HepG2 (cell line): Measurements from ENCODE around the gene CLASRP. TPM values are rescaled to one million over a fixed set of nuclear protein-coding genes. Genes with fewer than 3 reads are reported as not detected.

ENCODE experiments used
- DNMT1 ChIP-seq: sonication (generic); formaldehyde crosslinking; IDR thresholded peaks from 2 replicates; pipeline ENCODE4 v1.5.1; 2020; ENCODE audit warnings: mild to moderate bottlenecking, missing genetic modification reagents
- HIC2 ChIP-seq: sonication (generic); formaldehyde crosslinking; IDR thresholded peaks from 2 replicates; pipeline ENCODE4 v1.9.0; 2022; ENCODE audit warnings: low read depth, missing genetic modification reagents
- HNRNPL ChIP-seq: fragments of 200-400 bp; formaldehyde crosslinking; IDR thresholded peaks from 2 replicates; pipeline ENCODE4 v1.6.1; 2017; ENCODE audit warnings: mild to moderate bottlenecking, low read depth, low read length
- RBFOX2 ChIP-seq: fragments of 200-400 bp; formaldehyde crosslinking; IDR thresholded peaks from 2 replicates; pipeline ENCODE4 v1.6.1; 2017; ENCODE audit warnings: low read depth, mild to moderate bottlenecking, low read length
- SOX13 ChIP-seq, 3 experiments: fragments of 450-650 bp in 1 of 3; sonication (generic) in 1 of 3; formaldehyde crosslinking in 1 of 3; IDR thresholded peaks in 2 of 3; conservative IDR thresholded peaks in 1 of 3; 2 replicates each; pipeline versions ENCODE4 v1.5.0 to v1.6.1; 2016 to 2020; ENCODE audit warnings: antibody characterized with exemption in 1 of 3, mild to moderate bottlenecking in 1 of 3, missing compliant biosample characterization in 1 of 3, missing genetic modification reagents in 1 of 3, moderate library complexity in 1 of 3
- YY1 ChIP-seq: IDR thresholded peaks from 2 replicates; pipeline ENCODE4 v1.6.1; 2011; ENCODE audit warnings: low read length, low read depth, moderate library complexity, mild to moderate bottlenecking; ENCODE audit not compliant: insufficient read depth, insufficient replicate concordance
- ZKSCAN8 ChIP-seq: IDR thresholded peaks from 2 replicates; pipeline ENCODE4 v1.6.1; 2016; ENCODE audit warnings: borderline replicate concordance, missing genetic modification reagents, missing compliant biosample characterization
- ZNF343 ChIP-seq: sonication (generic); formaldehyde crosslinking; IDR thresholded peaks from 2 replicates; pipeline ENCODE4 v1.4.0; 2020; ENCODE audit warnings: mild to moderate bottlenecking, missing genetic modification reagents
- ZNF350 ChIP-seq: sonication (generic); formaldehyde crosslinking; IDR thresholded peaks from 2 replicates; pipeline ENCODE4 v1.4.0; 2020; ENCODE audit warnings: mild to moderate bottlenecking, low read depth, missing genetic modification reagents, borderline replicate concordance
- ZNF609 ChIP-seq: sonication (generic); formaldehyde crosslinking; IDR thresholded peaks from 2 replicates; pipeline ENCODE4 v1.4.0; 2020; ENCODE audit warnings: mild to moderate bottlenecking, missing genetic modification reagents, borderline replicate concordance
- ZNF639 ChIP-seq: conservative IDR thresholded peaks from 2 replicates; pipeline ENCODE4 v1.6.1; 2018; ENCODE audit warnings: missing genetic modification reagents
- ZNF687 ChIP-seq: sonication (generic); formaldehyde crosslinking; IDR thresholded peaks from 2 replicates; pipeline ENCODE4 v1.5.1; 2020; ENCODE audit warnings: mild to moderate bottlenecking, missing genetic modification reagents, moderate library complexity
- polyA plus RNA-seq, 8 experiments: library from polyadenylated mRNA; depleted of rRNA in 3 of 8; stranded (reverse) in 7 of 8; unstranded in 1 of 8; fragments of >200 nt; fragmentation: Illumina TruSeq in 4 of 8; extraction: Trizol in 4 of 8; gene quantifications; 2 replicates each; pipeline versions ENCODE4 v1.2.1 to v1.2.3, GENCODE V29; 2011 to 2016; ENCODE audit warnings: low read depth in 4 of 8, missing spikeins in 1 of 8, mixed read lengths in 1 of 8; ENCODE audit not compliant: insufficient read depth in 1 of 8
- total RNA-seq, 5 experiments: library from RNA; depleted of rRNA; stranded (reverse); fragments of >200 nt; fragmentation: Illumina TruSeq; extraction: Trizol; gene quantifications; 2 replicates each; pipeline ENCODE4 v1.2.3, GENCODE V29; 2016; ENCODE audit warnings: low read depth in 1 of 5

CLASRP gene
- total and polyA plus RNA-seq, 2 of the 13 experiments (the other 11 are each of a cell fraction or from before 2014, with no cell fraction given), result 32.0 to 51.4 TPM

- TF ChIP-seq HIC2 (0 out of 2 replicates have a peak, but pooled peaks have one; percentile 65), ZKSCAN8 (CRISPR knock-in tag) (0 out of 2 replicates have a peak, but pooled peaks have one; percentile 2), RBFOX2 (0 out of 2 replicates have a peak, but pooled peaks have one; percentile 22), HNRNPL (0 out of 2 replicates have a peak, but pooled peaks have one; percentile 13), DNMT1 (CRISPR knock-in tag) (0 out of 2 replicates have a peak, but pooled peaks have one; percentile 2), SOX13 (IDR thresholded peaks at IDR 0.05) (no peak), SOX13 (CRISPR knock-in tag; conservative IDR thresholded peaks at IDR 0.05 in 1 of 2, IDR thresholded peaks at IDR 0.05 in 1 of 2) (0 out of 4 replicates have a peak, but pooled peaks of 1 of the 2 experiments have one; percentile 18), ZNF343 (CRISPR knock-in tag) (0 out of 2 replicates have a peak, but pooled peaks have one; percentile 24), ZNF639 (CRISPR knock-in tag) (no peak), ZNF687 (peak; percentile 4), ZNF609 (CRISPR knock-in tag) (0 out of 2 replicates have a peak, but pooled peaks have one; percentile 30), ZNF350 (CRISPR knock-in tag) (0 out of 2 replicates have a peak, but pooled peaks have one; percentile 9), YY1 (peak; percentile 13)
Observed at GRCh38 chr19:45098521-45099466, 59.9 kb downstream of the CLASRP start (continued).
